H9 (cell line): Measurements from ENCODE around the gene CTU2. TPM values are rescaled to one million over a fixed set of nuclear protein-coding genes. Genes with fewer than 3 reads are reported as not detected.

ENCODE experiments used
- DNase-seq: peaks from one replicate; pipeline ENCODE4 v3.0.0-alpha.2; 2017
- H2AFZ ChIP-seq: one replicate; pipeline ENCODE4 v1.6.1; 2013; ENCODE audit warnings: mild to moderate bottlenecking, low read length, control low read depth, moderate library complexity
- H2AK5ac ChIP-seq: 2 replicates; pipeline ENCODE4 v1.6.1; 2013; ENCODE audit warnings: low read length, control low read depth, mixed read lengths; ENCODE audit not compliant: insufficient read length
- H2BK120ac ChIP-seq: one replicate; pipeline ENCODE4 v1.6.1; 2013; ENCODE audit warnings: low read depth, mild to moderate bottlenecking, low read length, control low read depth, inconsistent platforms; ENCODE audit not compliant: poor library complexity, severe bottlenecking
- H2BK12ac ChIP-seq: 2 replicates; pipeline ENCODE4 v1.6.1; 2013; ENCODE audit warnings: low read length, control low read depth, mixed read lengths, low read depth; ENCODE audit not compliant: insufficient read length
- H2BK15ac ChIP-seq: 2 replicates; pipeline ENCODE4 v1.6.1; 2013; ENCODE audit warnings: low read depth, low read length, control low read depth
- H2BK20ac ChIP-seq: one replicate; pipeline ENCODE4 v1.6.1; 2013; ENCODE audit warnings: low read depth, mild to moderate bottlenecking, low read length, control low read depth, inconsistent platforms; ENCODE audit not compliant: poor library complexity, severe bottlenecking
- H2BK5ac ChIP-seq: 2 replicates; pipeline ENCODE4 v1.6.1; 2013; ENCODE audit warnings: low read length, control low read depth, mixed read lengths; ENCODE audit not compliant: insufficient read length
- H3K14ac ChIP-seq: 2 replicates; pipeline ENCODE4 v1.6.1; 2013; ENCODE audit warnings: low read length, control low read depth; ENCODE audit not compliant: insufficient read depth
- H3K18ac ChIP-seq: 2 replicates; pipeline ENCODE4 v1.6.1; 2013; ENCODE audit warnings: low read depth, mild to moderate bottlenecking, mixed read lengths, low read length, control low read depth; ENCODE audit not compliant: insufficient read length
- H3K23ac ChIP-seq: 2 replicates; pipeline ENCODE4 v1.6.1; 2013; ENCODE audit warnings: low read length, control low read depth, mixed read lengths, low read depth; ENCODE audit not compliant: insufficient read length
- H3K23me2 ChIP-seq: 2 replicates; pipeline ENCODE4 v1.6.1; 2013; ENCODE audit warnings: low read depth, mild to moderate bottlenecking, mixed read lengths, low read length, control low read depth; ENCODE audit not compliant: insufficient read length, poor library complexity, severe bottlenecking
- H3K27ac ChIP-seq: 2 replicates; pipeline ENCODE4 v1.5.1; 2013; ENCODE audit warnings: low read length, control low read depth, mixed read lengths, low read depth; ENCODE audit not compliant: insufficient read length
- H3K27me3 ChIP-seq: 2 replicates; pipeline ENCODE4 v1.6.1; 2013; ENCODE audit warnings: low read length, control low read depth, inconsistent platforms; ENCODE audit not compliant: insufficient read depth
- H3K4ac ChIP-seq: 2 replicates; pipeline ENCODE4 v1.6.1; 2013; ENCODE audit warnings: low read depth, mild to moderate bottlenecking, control low read depth, inconsistent platforms, low read length, moderate library complexity
- H3K4me1 ChIP-seq: 2 replicates; pipeline ENCODE4 v1.6.1; 2013; ENCODE audit warnings: low read length, control low read depth, inconsistent platforms; ENCODE audit not compliant: insufficient read depth
- H3K4me2 ChIP-seq: 2 replicates; pipeline ENCODE4 v1.6.1; 2013; ENCODE audit warnings: low read length, control low read depth, mixed read lengths; ENCODE audit not compliant: insufficient read length, insufficient read depth
- H3K56ac ChIP-seq: 2 replicates; pipeline ENCODE4 v1.6.1; 2013; ENCODE audit warnings: low read depth, mild to moderate bottlenecking, mixed read lengths, low read length, control low read depth; ENCODE audit not compliant: insufficient read length
- H3K79me1 ChIP-seq: 2 replicates; pipeline ENCODE4 v1.6.1; 2013; ENCODE audit warnings: low read depth, mild to moderate bottlenecking, moderate library complexity, low read length, control low read depth, inconsistent platforms; ENCODE audit not compliant: insufficient read depth, poor library complexity, severe bottlenecking
- H3K79me2 ChIP-seq: 2 replicates; pipeline ENCODE4 v1.6.1; 2013; ENCODE audit warnings: low read length, control low read depth, inconsistent platforms; ENCODE audit not compliant: insufficient read depth
- H3K9ac ChIP-seq: 2 replicates; pipeline ENCODE4 v1.6.1; 2013; ENCODE audit warnings: low read length, control low read depth, mixed read lengths; ENCODE audit not compliant: insufficient read length; ENCODE audit errors: extremely low read depth
- H3K9me3 ChIP-seq: one replicate; pipeline ENCODE4 v1.6.1; 2013; ENCODE audit warnings: low read depth, low read length, inconsistent platforms; ENCODE audit not compliant: control insufficient read depth
- H3T11ph ChIP-seq: one replicate; pipeline ENCODE4 v1.6.1; 2013; ENCODE audit warnings: mild to moderate bottlenecking, low read length, control low read depth, inconsistent platforms
- H4K20me1 ChIP-seq: one replicate; pipeline ENCODE4 v1.6.1; 2013; ENCODE audit not compliant: control insufficient read depth, insufficient read length, insufficient read depth
- H4K5ac ChIP-seq: 2 replicates; pipeline ENCODE4 v1.6.1; 2013; ENCODE audit warnings: low read depth, mild to moderate bottlenecking, mixed read lengths, low read length, control low read depth; ENCODE audit not compliant: insufficient read length
- H4K8ac ChIP-seq: replicated peaks from 2 replicates; pipeline ENCODE4 v1.6.1; 2013; ENCODE audit warnings: low read length, control low read depth, mixed read lengths, low read depth; ENCODE audit not compliant: insufficient read length
- H4K91ac ChIP-seq: 2 replicates; pipeline ENCODE4 v1.6.1; 2013; ENCODE audit warnings: low read depth, mild to moderate bottlenecking, moderate library complexity, mixed read lengths, low read length, control low read depth; ENCODE audit not compliant: insufficient read length
- H3K27ac Mint-ChIP-seq, 3 experiments: 2 replicates in 2 of 3; 3 replicates in 1 of 3; pipeline ENCODE4 v1.8.0; 2020 to 2021; ENCODE audit warnings: mixed read lengths in 3 of 3, mild to moderate bottlenecking in 1 of 3, moderate library complexity in 1 of 3
- H3K27me3 Mint-ChIP-seq: 2 replicates; pipeline ENCODE4 v1.8.0; 2021; ENCODE audit warnings: low read depth, mild to moderate bottlenecking, moderate library complexity, mixed read lengths
- H3K36me3 Mint-ChIP-seq, 3 experiments: 2 replicates in 2 of 3; 3 replicates in 1 of 3; pipeline ENCODE4 v1.8.0; 2020 to 2021; ENCODE audit warnings: low read depth in 3 of 3, mixed read lengths in 3 of 3; ENCODE audit not compliant: insufficient read depth in 1 of 3
- H3K4me1 Mint-ChIP-seq, 2 experiments: 2 replicates each; pipeline ENCODE4 v1.8.0; 2020; ENCODE audit warnings: mixed read lengths in 2 of 2
- H3K4me3 Mint-ChIP-seq, 2 experiments: 2 replicates in 1 of 2; 3 replicates in 1 of 2; pipeline ENCODE4 v1.8.0; 2020 to 2021; ENCODE audit warnings: mild to moderate bottlenecking in 2 of 2, mixed read lengths in 2 of 2, moderate library complexity in 1 of 2
- H3K9me3 Mint-ChIP-seq, 2 experiments: 2 replicates in 1 of 2; 3 replicates in 1 of 2; pipeline ENCODE4 v1.8.0; 2020; ENCODE audit warnings: mild to moderate bottlenecking in 2 of 2, mixed read lengths in 2 of 2, moderate library complexity in 1 of 2
- WGBS: extraction: QIAGEN DNeasy Blood & Tissue Kit; methylation state at CpG from one replicate; pipeline ENCODE4 v1.1.7; 2013; ENCODE audit warnings: missing lambda C conversion rate, low lambda C conversion rate, mixed read lengths; ENCODE audit not compliant: insufficient read length; ENCODE audit errors: extremely low coverage; 5-methylcytosine and 5-hydroxymethylcytosine counted together
- total RNA-seq: library from RNA; stranded (reverse); gene quantifications from 2 replicates; pipeline ENCODE4 v1.2.1, GENCODE V29; 2021
- TF ChIP-seq, protein P1 (sequence below): fragments of 200-600 bp; sonication (generic); conservative IDR thresholded peaks from 3 replicates; pipeline ENCODE4 v1.8.0; 2021; ENCODE audit warnings: antibody characterized with exemption, mild to moderate bottlenecking

CTU2 gene
- total RNA-seq, 1 experiment from 2014 or later = 32.8 TPM

DNA sequence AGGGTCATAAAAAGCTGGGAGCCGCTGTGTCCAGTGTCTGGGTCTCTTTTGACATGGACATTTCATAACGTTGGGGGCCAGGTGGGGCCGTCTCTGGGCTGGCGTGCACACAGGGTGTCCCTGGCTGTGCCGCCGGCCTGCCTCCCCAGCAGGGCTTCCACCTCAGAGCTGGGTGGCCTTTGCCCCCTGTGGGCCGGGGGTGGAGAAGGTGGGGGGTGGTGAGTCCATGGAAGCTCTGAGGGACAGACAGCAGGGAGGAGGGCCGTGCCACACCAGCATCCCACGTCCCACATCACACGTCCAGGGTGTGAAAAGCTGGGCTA, 19.1 kb upstream of the CTU2 start:
- no peak overlapping the region for H3K23ac ChIP-seq
- no peak overlapping the region for H4K8ac ChIP-seq
- no peak overlapping the region for H3K56ac ChIP-seq
- no peaks in the 10 kb centered on the region for H4K20me1 ChIP-seq
- H4K91ac ChIP-seq = no peak overlapping the region
- no peak overlapping the region for H2AK5ac ChIP-seq
- H3K79me2 ChIP-seq = no peaks in the 10 kb centered on the region
- Mint-ChIP-seq H3K4me1 (peaks cover 19 to 26% of the 10 kb centered on the region in 2 experiments), H3K27me3 (peaks cover 39% of the 10 kb centered on the region), H3K36me3 (no peaks in the 10 kb centered on the region), H3K9me3 (no peaks in the 10 kb centered on the region), H3K27ac (no peak overlapping the region), H3K4me3 (peak overlapping the region in 1 of 2 experiments; percentile 71; a peak in 2 of 5 replicates)
- no peak overlapping the region for H3K14ac ChIP-seq
- no peak overlapping the region for H2BK120ac ChIP-seq
- no peak overlapping the region for H4K5ac ChIP-seq
- no peak overlapping the region for H2BK12ac ChIP-seq
- H2AFZ ChIP-seq = no peak overlapping the region
- peaks cover 12% of the 10 kb centered on the region for H3K23me2 ChIP-seq
- no peaks in the 10 kb centered on the region for H3K9me3 ChIP-seq
- no peak overlapping the region for H3K27ac ChIP-seq
- no peaks in the 10 kb centered on the region for H3K79me1 ChIP-seq
- DNase-seq = no peak
- H3K4me1 ChIP-seq = no peaks in the 10 kb centered on the region
- H2BK15ac ChIP-seq = no peak overlapping the region
- H3K4me2 ChIP-seq = no peak overlapping the region
- H3K9ac ChIP-seq = no peak overlapping the region
- no peak overlapping the region for H3K18ac ChIP-seq
- TF ChIP-seq, protein P1, sequence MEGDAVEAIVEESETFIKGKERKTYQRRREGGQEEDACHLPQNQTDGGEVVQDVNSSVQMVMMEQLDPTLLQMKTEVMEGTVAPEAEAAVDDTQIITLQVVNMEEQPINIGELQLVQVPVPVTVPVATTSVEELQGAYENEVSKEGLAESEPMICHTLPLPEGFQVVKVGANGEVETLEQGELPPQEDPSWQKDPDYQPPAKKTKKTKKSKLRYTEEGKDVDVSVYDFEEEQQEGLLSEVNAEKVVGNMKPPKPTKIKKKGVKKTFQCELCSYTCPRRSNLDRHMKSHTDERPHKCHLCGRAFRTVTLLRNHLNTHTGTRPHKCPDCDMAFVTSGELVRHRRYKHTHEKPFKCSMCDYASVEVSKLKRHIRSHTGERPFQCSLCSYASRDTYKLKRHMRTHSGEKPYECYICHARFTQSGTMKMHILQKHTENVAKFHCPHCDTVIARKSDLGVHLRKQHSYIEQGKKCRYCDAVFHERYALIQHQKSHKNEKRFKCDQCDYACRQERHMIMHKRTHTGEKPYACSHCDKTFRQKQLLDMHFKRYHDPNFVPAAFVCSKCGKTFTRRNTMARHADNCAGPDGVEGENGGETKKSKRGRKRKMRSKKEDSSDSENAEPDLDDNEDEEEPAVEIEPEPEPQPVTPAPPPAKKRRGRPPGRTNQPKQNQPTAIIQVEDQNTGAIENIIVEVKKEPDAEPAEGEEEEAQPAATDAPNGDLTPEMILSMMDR = no peak
- H3K27me3 ChIP-seq = no peaks in the 10 kb centered on the region; the same call in 1 of the 2 replicates
- H3K4ac ChIP-seq = no peak overlapping the region
- H3T11ph ChIP-seq = no peak overlapping the region
- H2BK5ac ChIP-seq = no peak overlapping the region
- H2BK20ac ChIP-seq = no peak overlapping the region
- WGBS = no CpG with 5 or more reads among the region's 10 CpGs
